Measurements from ENCODE around the gene OR4N2.
"Not testable (repeated sequence)": the region's sequence is repeated elsewhere in the genome, so short reads cannot be mapped to it uniquely, and the experiment has no call there.

Gene OR4N2

DNA sequence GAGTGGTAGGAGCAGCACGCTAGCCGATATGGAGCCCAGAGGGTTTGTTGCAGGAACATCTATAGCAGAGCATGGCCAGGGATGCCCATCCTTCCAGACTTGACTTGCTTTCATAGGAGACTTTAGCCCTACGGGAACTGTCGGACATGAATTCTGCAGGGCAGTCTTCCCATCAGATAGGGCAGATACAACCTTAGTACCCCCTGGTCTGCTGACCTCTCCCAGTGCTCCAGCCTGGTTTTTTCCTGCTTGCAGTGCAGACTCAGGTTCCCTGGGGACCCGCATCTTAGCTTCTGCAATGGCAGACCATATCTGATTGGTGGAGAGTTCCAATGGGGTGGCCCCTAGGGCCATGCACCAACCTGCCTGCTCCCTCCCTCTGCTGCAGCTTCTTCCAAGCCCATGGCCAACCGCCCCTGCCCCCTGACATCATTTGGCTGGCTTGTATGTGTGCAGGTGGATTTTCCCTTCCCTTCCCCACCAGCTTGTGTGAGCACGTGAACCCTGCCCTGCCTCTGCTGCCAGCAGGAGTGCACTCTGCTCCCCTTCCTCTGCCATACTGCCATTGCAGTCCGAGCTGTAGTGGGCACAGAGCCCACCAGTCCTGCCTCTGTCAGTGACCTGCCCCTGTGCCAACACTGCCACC, 30.8 kb downstream of the OR4N2 start:
- DNase-seq (ENCODE audit: low read depth in 2 of 2), result not testable (repeated sequence)

- DNase-seq (ENCODE audit: low read depth in 2 of 2), result no peak
Measured at GRCh38 chr14:19838433-19838832, 34.9 kb downstream of the OR4N2 start.

- no peak for DNase-seq (ENCODE audit: low read depth in 2 of 2)
Measured at GRCh38 chr14:19851365-19851764, 47.8 kb downstream of the OR4N2 start.

DNA sequence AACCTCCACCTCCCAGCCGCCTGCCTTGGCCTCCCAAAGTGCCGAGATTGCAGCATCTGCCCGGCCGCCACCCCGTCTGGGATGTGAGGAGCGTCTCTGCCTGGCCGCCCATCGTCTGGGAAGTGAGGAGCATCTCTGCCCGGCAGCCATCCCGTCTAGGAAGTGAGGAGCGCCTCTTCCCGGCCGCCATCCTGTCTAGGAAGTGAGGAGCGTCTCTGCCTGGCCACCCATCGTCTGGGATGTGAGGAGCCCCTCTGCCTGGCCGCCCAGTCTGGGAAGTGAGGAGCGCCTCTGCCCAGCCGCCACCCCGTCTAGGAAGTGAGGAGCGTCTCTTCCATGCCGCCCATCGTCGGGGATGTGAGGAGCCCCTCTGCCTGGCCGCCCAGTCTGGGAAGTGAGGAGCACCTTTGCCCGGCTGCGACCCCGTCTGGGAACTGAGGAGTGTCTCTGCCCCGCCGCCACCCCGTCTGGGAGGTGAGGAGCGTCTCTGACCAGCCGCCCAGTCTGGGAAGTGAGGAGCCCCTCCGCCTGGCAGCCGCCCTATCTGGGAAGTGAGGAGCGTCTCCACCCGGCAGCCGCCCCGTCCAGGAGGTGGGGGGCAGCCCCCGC, 62.6 kb downstream of the OR4N2 start:
- DNase-seq (ENCODE audit: low read depth in 2 of 2), result not testable (repeated sequence)

GRCh38 chr14:19873178-19873577, 69.6 kb downstream of the OR4N2 start:
- no peak for DNase-seq (ENCODE audit: low read depth in 2 of 2)

GRCh38 chr14:19874842-19875241, 71.3 kb downstream of the OR4N2 start, which contains the start of gene OR4K2:
OR4K2 (plus strand) TSS chr14:19875142; CDS start chr14:19876268, 1,126 bp downstream.
- DNase-seq (ENCODE audit: low read depth in 2 of 2), result no peak

DNA sequence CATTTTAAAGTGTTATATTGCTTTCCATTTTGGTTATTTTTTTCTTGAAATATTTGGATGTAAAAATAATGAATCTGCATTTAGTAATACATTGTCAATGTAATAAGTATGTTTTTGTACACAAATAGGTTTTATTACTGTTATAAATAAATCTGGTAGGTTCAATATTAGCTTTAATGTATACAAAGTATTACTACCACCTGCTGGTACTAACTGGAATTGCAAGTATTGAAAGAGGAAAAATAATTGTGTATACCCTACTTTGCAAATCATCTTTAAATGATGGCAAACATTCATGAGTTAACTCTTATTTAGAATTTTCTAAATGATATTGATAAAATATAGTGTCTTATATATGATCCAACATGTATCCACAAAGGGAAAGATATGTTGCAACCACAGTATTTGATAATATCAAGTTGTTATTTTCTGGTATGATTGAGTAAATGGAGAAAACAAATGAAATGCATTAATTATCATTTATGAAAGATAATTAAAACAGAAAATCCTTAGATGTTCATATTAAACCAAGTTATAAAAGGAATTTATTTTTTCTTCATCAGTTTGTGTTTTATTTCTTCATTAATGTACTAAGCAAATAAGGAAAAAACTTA, 74.6 kb downstream of the OR4N2 start:
- no peak for DNase-seq (ENCODE audit: low read depth in 2 of 2)
